IMR-90 (cell line): ENCODE results near the gene ATP1A1.

Source experiments
- BHLHE40 ChIP-seq: fragments of 150-350 bp; IDR thresholded peaks from 2 replicates; pipeline ENCODE4 v1.6.1; 2016; ENCODE audit warnings: mild to moderate bottlenecking, low read depth, low read length
- CEBPB ChIP-seq: IDR thresholded peaks from 2 replicates; pipeline ENCODE4 v1.6.1; 2012; ENCODE audit warnings: low read depth, low read length, improper control_type of control experiment
- FOS ChIP-seq: fragments of 150-350 bp; IDR thresholded peaks from 2 replicates; pipeline ENCODE4 v1.6.1; 2016; ENCODE audit warnings: low read depth, low read length
- MAFK ChIP-seq: IDR thresholded peaks from 2 replicates; pipeline ENCODE4 v1.6.1; 2012; ENCODE audit warnings: low read depth, low read length, improper control_type of control experiment
- MXI1 ChIP-seq: IDR thresholded peaks from 2 replicates; pipeline ENCODE4 v1.6.1; 2012; ENCODE audit warnings: low read depth, mild to moderate bottlenecking, low read length, moderate library complexity, borderline replicate concordance
- POLR2A ChIP-seq: IDR thresholded peaks from 2 replicates; pipeline ENCODE4 v1.6.1; 2012; ENCODE audit warnings: mild to moderate bottlenecking, low read depth, low read length
- RCOR1 ChIP-seq: IDR thresholded peaks from 2 replicates; pipeline ENCODE4 v1.6.1; 2012; ENCODE audit warnings: mild to moderate bottlenecking, low read length, improper control_type of control experiment; ENCODE audit not compliant: insufficient replicate concordance
- RFX5 ChIP-seq: IDR thresholded peaks from 2 replicates; pipeline ENCODE4 v1.8.0; 2012; ENCODE audit warnings: low read depth, mild to moderate bottlenecking, low read length, moderate library complexity
- TF ChIP-seq, protein P1 (sequence below): conservative IDR thresholded peaks from 2 replicates; pipeline ENCODE4 v1.5.1; 2012; ENCODE audit warnings: mild to moderate bottlenecking, low read depth, low read length, improper control_type of control experiment

DNA sequence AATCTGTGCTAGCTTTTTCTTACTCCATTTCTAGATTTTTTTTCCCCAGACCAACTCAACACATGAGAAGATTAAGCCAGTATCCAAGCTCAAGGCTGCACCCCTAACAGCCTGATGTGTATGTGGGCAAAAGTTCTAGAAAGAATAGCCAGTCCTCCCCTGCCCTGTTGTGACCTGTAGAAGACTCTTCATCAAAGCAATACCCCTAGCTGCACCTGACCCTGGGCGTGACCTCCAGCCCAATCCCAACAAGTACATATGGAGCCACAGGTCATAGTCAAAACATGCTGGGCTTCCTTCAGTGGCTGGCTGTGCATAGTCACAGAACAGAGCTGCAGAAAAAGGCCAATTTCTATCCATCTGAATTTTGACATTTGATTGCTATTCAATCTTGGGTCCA lies 72.5 kb downstream of the ATP1A1 start:
- TF ChIP-seq, protein P1, sequence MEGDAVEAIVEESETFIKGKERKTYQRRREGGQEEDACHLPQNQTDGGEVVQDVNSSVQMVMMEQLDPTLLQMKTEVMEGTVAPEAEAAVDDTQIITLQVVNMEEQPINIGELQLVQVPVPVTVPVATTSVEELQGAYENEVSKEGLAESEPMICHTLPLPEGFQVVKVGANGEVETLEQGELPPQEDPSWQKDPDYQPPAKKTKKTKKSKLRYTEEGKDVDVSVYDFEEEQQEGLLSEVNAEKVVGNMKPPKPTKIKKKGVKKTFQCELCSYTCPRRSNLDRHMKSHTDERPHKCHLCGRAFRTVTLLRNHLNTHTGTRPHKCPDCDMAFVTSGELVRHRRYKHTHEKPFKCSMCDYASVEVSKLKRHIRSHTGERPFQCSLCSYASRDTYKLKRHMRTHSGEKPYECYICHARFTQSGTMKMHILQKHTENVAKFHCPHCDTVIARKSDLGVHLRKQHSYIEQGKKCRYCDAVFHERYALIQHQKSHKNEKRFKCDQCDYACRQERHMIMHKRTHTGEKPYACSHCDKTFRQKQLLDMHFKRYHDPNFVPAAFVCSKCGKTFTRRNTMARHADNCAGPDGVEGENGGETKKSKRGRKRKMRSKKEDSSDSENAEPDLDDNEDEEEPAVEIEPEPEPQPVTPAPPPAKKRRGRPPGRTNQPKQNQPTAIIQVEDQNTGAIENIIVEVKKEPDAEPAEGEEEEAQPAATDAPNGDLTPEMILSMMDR, result no peak
- TF ChIP-seq BHLHE40 (no peak), POLR2A (no peak), RCOR1 (no peak), MXI1 (no peak), RFX5 (no peak), FOS (no peak), CEBPB (no peak), MAFK (no peak)
